Right forelimb (tissue), 1 donor: ENCODE data around the gene TRMT11.
"Not testable (repeated sequence)": the region's sequence is repeated elsewhere in the genome, so short reads cannot be mapped to it uniquely, and the experiment has no call there.

Source experiments
- DNase-seq: peaks from one replicate; pipeline ENCODE4 v3.0.0-alpha.2; 2018

The TRMT11 gene

DNA sequence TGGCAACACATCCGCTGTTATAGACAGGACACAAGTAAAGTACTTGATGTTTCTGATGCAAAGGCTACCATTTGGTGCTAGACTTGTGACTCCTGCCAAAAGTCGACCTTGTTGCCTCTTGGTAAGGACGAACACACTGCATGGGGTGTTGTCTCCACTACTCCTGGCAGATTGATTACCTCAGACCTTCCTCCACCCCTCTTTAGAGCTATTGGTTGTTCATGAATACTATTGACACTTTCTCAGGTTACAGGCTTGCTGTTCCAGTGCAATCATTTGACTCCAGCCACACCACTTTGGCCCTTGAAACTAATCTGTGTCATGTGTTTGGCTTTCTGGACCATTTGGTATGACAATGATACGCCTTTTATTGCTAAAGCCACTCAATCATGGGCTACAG lies 62.3 kb downstream of the TRMT11 start:
- no peak for DNase-seq

DNA sequence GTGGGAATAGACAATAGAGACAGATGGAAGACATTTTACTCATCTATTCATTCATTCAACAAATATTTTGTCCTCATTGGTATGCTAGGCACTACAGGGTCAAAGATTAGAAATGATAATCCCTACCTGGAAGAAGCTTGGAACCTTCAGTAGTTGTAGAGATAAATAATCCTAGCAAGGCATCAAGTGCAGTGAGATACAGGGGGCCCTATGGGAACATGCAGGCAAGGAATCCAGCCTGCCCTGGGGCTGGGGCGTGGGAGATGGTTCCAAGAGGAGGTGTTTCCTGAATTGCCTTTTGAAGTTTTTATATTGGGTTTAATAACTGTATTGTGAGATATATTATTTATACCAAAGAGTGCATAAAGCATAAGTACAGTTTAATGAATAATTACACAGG lies 64.5 kb downstream of the TRMT11 start:
- no peak for DNase-seq

GRCh38 chr6:126051791-126052190 lies 65.5 kb downstream of the TRMT11 start:
- no peak for DNase-seq

GRCh38 chr6:126052485-126052884 lies 66.1 kb downstream of the TRMT11 start:
- DNase-seq = no peak

DNA sequence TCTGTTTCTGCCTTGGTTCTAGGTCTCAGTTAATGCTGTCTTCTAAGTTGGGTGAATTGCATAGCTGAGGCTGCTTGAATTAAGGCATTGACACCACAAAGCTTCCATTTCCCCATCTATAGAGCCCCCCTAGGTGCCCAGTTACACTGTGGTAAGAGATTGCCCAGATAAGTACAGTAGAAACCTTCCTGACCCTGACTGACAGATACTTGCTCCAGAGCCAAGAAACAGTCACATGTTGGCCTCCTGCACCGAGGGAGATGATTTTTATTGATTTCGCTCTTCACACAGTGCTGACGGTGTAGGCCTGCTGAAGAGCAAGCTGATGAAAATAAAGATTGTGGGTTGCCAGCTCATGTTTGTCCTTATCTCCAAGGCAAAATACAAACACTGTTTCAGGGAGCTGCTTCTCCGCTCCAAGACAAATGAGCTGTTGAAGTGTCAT lies 67.9 kb downstream of the TRMT11 start:
- DNase-seq = no peak

GRCh38 chr6:126054802-126055201 lies 68.5 kb downstream of the TRMT11 start:
- no peak for DNase-seq

GRCh38 chr6:126055449-126055848 lies 69.1 kb downstream of the TRMT11 start:
- no peak for DNase-seq

DNA sequence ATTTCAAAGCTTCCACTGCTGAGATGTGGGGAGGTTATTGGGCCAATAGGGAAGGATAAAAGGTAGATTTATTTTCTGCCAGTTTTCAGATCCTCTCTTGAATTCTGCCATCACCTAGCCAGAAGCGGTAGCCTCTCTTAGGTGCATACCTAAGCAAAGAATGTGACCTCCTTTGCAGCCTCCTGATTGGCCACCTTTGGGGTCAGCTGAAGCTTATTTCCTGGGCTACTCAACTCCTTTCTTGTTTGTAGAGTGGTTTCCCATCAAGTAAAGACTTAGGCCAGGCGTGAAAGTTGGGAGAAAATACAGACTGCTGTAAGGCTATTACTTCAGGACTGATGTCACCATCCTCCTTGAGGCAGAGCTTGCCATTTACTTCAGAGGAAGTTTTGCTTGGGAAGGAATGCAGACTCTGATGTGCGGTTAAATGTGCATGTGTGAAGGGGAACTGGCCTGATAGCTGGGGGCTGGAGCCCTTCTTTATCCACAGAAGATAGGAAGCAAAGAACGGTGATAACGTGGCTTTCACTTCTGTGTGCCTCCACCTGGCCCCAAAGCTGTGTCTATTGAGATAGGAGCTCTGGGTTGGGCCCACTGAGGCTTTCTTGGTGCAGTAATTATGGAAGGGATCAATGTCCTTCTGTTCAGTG lies 70.1 kb downstream of the TRMT11 start:
- DNase-seq = no peak

DNA sequence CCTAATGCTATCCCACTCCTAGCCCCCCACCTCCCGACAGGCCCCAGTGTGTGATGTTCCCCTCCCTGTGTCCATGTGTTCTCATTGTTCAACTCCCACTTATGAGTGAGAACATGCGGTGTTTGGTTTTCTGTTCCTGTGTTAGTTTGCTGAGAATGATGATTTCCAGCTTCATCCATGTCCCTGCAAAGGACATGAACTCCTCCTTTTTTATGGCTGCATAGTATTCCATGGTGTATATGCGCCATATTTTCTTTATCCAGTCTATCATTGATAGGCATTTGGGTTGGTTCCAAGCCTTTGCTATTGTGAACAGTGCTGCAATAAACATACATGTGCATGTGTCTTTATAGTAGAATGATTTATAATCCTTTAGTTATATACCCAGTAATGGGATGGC lies 71.7 kb downstream of the TRMT11 start:
- DNase-seq = not testable (repeated sequence)

- no peak for DNase-seq
These were observed 74.1 kb downstream of the TRMT11 start for GRCh38 chr6:126060400-126060799.

DNA sequence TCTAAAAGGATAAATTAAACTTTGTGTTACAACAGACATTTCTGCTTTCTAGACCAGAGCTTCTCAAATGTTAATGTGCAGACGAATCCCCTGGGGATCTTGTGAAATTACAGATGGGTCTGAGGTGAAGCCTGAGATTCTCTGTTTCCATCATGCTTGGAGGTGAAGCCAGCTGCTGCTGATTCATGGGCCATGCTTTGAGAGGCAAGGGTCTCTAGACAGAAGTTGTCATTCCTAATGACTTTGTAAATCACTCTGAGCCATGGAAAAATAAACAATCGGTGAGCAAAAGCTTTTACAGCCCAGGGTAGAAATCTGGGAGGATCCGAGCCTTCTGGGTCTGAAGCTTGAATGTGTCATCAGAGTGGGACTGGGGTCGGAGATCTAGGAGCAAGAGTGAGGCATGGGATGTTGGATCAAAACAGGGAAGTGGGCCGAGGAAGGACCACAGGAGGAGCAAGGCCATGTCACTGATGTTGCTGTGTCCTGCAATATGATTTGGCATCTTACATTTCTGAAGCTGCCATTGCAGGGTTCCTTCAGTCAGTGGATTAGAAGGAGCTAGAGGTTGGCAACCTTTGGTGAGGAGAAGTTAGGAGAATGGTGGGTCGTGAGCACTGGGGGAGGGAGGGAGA lies 77.3 kb downstream of the TRMT11 start:
- no peak for DNase-seq

DNA sequence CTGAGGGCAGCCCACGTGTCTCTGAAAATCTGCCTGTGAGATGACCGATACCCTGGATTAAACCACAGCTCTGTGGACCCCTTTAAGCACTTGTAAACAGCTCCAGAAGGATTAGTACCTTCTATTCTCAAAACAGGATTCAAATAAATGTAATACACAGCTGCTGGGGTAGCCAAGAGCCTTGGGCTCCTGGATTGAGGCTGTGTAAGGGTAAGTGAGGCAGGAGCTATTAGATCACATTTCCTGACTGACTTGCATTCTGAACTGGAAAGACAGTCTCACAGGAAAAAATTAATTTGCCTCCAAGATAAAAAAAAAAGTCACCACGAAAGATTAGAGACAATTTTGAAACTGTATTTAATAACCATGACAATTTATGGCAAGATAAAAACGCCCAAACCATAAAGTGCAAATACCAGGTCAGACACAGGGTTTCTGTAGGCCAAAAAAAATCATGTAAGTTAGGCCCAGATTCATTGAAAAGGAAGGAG lies 78.0 kb downstream of the TRMT11 start:
- DNase-seq = no peak

DNA sequence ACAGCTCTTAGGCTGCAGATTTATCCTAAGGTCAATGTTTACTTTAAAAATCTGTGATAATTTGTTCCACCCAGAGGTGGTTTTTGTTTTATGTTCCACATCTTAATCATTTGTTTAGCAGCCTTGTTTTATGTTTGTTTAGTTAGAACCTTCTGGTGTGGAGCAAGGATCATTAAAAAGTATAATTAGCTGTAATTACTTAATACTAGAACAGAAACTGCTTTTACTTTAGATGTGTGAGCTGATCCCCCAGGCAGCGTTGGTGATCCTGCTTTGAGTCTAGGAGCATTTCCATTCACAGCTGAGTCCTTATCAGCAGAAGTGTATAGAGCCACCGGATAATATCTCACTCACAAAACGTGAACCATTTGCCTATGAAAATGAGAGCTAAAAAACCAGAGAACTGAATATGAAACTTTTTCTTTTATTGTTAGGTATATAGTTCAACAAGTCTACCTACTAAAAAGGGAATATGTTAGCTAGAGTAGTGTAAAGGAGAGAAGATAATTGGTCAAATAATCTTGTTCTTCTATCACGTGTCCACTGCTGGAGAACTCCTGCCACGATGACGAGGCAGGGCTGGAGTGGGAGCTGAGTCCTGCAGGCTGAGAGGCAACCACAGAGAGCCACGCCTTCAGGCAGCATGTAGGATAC lies 78.5 kb downstream of the TRMT11 start:
- DNase-seq = no peak

GRCh38 chr6:126066053-126067048 lies 80.0 kb downstream of the TRMT11 start:
- no peak for DNase-seq

- no peak for DNase-seq
These were observed 80.7 kb downstream of the TRMT11 start for GRCh38 chr6:126067073-126067472.

- no peak for DNase-seq
These were observed 83.1 kb downstream of the TRMT11 start for GRCh38 chr6:126069449-126069848.

DNA sequence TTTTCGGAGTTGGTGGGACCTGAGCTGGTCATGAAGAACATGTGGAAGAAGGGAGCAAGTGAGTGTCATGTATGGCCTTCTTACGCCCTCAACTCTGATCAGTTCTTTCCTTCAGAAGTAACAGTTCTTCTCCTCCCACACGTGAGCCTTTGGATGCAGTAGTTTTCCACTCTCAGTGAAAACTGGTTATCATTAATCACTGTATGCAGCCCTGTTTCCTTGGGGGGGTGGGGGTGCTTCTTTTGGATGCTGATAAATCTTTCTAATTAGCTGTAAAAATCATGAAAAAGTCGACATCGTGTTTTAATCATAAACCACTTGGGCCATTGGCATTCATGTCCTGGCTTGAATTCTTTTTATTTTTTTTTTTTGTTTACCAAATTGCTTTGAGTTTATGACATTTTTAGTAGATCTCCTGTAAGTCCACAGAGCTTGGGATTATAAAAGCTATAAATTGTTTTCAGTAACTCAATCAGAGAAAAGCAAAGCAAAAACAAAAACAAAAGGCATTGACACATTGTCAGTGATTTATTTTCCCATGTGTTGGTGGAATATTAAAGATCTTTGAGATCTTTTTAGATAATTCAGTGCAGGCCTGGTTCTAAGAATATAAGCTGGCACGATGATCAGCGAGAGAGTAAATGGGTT lies 84.8 kb downstream of the TRMT11 start:
- no peak for DNase-seq

DNA sequence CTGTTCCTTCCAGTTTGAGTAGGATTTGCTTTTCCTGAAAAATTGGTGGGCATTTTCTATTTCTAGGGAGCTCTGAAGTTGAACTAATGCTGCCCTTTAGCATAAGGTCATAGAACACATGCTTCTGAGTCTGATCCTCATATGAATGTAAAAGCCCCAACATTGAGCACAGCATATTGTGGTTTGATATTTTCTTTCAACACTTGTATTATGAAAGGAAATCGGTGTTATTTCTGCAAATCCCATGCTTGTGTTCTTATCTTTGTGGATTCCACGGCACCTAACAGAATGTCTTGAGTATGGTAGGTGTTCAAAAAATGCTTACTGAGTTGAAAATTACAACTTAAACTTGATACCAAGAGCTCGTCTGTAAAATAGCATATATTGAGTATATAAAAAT lies 85.8 kb downstream of the TRMT11 start:
- no peak for DNase-seq

DNA sequence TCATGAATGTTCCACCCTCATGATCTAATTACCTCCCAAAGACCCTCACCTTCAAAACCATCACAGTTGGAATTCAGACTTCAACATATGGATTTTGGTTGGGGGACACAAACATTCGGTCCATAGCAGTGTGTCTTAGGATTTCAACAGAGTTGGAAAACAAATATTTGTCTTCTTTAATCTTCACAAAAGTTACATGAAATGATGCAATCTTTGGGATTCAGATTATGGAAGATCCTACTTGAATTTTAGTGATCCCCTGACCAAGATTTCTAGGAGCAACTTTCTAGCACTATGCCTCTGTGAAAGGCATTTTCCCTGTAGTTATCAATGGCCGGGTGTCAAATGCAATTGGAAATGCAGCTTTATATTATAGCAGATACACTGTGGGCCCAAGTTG lies 86.5 kb downstream of the TRMT11 start:
- no peak for DNase-seq

- DNase-seq = no peak
These were observed 89.2 kb downstream of the TRMT11 start for GRCh38 chr6:126075335-126076071.

DNA sequence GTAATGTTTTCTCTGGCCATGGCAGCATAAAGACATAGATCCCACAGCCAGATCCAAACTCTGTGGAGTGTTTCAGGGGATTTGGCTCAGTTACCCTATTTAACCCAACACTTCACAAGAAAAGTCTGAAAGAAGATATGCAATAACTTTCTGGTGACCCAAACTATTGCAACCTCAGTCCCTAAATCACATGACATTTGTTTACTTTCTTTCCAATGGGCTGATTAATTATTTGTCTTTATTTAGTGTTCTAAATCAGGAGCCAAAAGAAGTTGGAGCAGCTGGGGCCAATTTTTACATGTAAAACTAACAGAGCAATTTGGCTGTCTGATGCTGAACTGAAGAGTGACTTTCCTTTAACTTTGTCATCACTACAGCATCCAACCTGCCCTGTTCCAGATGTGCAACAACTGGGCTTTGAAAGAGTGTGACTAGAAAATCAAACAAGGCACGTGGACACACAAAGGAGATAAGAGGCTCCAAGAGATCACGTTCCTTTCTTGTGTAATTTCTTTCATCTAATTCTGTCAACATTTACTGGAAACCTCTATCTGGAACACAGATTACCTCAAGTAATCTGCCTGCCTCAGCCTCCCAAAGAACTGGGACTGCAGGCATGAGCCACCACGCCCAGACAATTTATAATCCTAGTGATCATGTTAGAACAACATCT lies 90.8 kb downstream of the TRMT11 start:
- DNase-seq = no peak
